GM12873 (cell line): Measurements from ENCODE around the gene GFOD2.

Experiments
- TF ChIP-seq, protein P1 (sequence below): IDR thresholded peaks from 2 replicates; pipeline ENCODE4 v1.5.1; 2012; ENCODE audit warnings: low read depth, mild to moderate bottlenecking, moderate library complexity, low read length, control low read depth; ENCODE audit not compliant: insufficient read depth; ENCODE audit errors: missing control alignments

GFOD2 gene

DNA sequence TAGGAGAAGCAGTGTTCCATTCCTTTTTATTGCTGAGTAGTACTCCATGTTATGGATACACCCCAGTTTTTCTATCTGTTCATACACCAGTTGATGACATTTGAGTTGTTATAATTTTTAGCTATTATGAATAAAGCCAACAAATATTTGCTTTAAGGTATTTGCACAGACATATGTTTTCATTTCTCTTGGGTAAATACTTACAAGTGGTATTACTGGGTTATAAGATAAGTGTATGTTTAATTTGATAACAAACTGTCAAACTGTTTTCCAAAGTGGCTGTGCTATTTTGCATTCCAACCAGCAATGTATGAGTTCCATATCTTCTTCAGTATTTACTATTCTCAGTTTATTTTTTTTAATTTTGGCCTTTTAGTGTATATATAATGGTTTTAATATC, 27.7 kb upstream of the GFOD2 start:
- TF ChIP-seq, protein P1, sequence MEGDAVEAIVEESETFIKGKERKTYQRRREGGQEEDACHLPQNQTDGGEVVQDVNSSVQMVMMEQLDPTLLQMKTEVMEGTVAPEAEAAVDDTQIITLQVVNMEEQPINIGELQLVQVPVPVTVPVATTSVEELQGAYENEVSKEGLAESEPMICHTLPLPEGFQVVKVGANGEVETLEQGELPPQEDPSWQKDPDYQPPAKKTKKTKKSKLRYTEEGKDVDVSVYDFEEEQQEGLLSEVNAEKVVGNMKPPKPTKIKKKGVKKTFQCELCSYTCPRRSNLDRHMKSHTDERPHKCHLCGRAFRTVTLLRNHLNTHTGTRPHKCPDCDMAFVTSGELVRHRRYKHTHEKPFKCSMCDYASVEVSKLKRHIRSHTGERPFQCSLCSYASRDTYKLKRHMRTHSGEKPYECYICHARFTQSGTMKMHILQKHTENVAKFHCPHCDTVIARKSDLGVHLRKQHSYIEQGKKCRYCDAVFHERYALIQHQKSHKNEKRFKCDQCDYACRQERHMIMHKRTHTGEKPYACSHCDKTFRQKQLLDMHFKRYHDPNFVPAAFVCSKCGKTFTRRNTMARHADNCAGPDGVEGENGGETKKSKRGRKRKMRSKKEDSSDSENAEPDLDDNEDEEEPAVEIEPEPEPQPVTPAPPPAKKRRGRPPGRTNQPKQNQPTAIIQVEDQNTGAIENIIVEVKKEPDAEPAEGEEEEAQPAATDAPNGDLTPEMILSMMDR = no peak

DNA sequence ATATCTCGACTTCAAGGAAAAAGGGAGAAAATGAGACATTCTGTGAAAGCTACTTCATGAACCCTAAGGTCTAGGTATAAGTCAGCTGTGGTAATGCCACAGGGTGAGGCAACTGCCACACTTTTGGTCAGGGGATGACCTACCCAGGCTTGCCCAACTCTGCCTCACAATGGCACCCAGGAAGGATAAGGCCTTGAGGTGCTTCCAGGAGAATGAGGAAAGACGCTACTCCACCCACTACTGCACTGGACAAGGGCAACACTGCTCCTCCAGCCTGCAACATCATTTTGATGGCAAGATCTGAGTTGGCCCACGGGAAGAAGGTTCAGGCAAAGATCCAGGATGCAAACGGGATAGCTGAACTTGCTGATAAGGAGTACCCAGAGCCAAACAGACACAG, 22.0 kb upstream of the GFOD2 start:
- TF ChIP-seq, protein P1 = no peak

DNA sequence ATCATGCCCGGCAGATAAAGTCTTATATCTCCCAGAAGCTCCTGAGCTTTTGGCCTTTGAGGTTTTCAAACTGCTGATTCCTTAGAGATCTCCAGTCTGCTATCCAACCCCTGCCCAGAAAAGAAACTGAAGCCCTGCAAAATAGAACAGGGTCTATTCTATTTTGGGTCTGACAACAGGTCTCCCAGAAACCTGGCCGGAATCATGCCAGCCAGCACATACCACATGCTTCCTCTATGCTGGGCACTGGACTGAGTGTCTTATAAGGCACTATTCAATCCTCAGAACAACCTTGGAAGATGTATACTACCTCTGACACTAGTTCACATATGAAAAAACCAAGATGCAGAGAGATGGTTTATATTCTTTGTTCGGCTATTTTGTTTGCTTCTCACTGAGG, 21.3 kb upstream of the GFOD2 start:
- TF ChIP-seq, protein P1 = no peak

DNA sequence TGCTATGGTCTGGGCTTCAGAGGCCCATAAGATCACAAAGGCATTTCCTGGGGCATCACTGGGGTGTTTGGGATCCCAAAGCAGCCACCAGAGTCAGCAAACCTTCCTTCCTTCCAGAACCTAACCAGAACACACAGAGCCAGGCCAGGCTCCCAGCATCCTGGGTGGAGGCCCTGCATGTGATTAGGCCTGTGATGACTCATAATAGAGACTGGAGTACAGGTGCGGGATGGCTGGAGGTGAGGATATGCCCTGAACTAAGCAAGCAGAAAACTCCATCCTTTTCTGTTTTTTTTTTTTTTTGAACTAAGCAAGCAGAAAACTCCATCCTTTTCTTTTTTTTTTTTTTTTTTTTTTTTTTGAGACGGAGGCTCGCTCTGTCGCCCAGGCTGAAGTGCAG, 17.7 kb upstream of the GFOD2 start:
- TF ChIP-seq, protein P1 = no peak

DNA sequence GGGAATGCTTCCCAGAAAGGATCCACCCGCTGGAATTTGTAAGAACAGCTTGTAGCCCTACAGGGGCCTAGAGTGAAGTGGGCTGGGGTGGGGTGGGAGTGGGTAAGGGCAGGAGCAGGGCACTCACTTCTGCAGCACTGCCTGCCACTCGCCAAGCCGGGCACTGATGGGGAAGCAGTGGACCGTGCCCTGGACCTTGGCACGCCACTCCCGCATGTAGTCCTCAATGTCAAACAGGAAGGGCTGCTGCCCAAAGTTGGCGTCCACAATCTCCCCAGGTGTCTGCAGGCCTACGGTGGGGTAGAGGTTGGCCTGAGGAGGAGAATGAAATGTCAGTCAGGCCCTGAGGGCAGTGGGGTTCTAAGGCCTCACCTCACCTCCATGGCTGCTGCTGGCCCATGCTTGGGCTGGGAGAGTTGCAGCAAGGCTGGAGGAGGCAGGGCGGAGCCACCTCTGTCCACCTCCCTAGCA, 15.7 kb upstream of the GFOD2 start:
- TF ChIP-seq, protein P1 = no peak

DNA sequence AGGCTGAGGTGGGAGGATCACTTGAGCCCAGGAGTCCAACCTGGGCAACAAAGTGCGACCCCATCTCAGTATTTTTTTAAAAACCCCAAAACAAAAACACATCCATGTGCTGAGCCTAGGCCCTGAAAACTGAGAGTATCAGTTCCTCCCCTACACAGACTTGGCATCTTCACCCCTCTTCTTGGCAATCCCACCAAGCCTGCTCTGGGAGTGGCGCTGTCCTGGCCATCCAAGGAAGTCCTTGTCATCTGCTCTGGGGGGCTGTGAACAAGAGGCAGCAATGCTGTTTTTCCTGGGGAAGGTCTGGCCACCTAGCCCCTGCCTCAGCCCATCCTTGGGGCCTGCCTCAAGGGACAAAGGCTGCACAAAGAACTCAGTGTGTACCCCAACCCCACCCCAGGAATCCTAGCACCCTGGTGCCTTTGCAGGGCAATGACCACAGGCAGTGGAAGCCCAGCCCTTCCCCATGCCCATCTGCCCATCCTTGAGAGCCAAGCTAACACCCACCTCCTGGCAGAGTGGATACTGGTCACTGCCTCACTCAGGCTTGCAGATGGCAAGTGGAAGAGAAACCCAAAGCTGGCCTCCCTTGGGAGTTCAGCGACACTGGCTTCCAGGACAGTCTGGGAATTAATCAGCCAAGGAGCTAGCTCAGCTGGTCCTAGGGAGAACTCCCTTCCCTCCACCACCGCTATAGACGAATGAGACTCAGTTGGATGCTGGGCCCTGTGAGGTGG, 14.8 kb upstream of the GFOD2 start:
- TF ChIP-seq, protein P1 = no peak

DNA sequence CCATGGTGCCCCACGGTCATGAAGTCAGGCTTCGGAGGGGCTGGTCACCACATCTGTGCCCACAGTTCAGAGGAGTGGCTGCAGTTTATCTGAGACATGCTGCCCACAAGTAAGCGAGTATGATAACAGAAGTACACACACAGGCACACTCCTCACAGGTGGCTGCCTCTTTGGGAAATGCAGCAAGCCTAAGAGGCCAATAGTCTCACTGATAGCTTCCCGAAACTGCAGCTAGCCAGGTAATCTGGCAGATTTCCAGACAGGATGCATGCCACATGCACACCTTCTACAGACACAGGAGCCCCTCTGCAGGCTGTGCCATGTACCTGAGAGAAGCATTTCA, 12.6 kb upstream of the GFOD2 start:
- TF ChIP-seq, protein P1 = no peak
